CD4-positive, alpha-beta T cell treated with Interleukin-4 for 1 hour (primary cell): ENCODE results near the gene ARL17B.
"Not testable (repeated sequence)": the region's sequence is repeated elsewhere in the genome, so short reads cannot be mapped to it uniquely, and the experiment has no call there.

Experiments used
- DNase-seq, 2 donors: peaks; one replicate each; pipeline ENCODE4 v3.0.0-alpha.2; 2020 to 2022

Gene ARL17B

GRCh38 chr17:46244949-46245768, 116.4 kb downstream of the ARL17B start:
- not testable (repeated sequence) for DNase-seq

DNA sequence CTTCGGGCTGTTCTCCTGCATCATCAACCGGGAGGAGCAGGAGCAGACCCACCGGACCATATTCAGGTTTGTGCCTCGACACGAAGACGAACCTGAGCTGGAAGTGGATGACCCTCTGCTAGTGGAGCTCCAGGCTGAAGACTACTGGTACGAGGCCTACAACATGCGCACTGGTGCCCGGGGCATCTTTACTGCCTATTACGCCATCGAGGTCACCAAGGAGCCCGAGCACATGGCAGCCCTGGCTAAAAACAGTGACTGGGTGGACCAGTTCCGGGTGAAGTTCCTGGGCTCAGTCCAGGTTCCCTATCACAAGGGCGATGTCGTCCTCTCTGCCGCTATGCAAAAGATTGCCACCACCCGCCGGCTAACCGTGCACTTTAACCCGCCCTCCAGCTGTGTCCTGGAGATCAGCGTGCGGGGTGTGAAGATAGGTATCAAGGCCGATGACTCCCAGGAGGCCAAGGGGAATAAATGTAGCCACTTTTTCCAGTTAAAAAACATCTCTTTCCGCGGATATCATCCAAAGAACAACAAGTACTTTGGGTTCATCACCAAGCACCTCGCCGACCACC, 117.1 kb downstream of the ARL17B start:
- not testable (repeated sequence) for DNase-seq

- DNase-seq: not testable (repeated sequence)
These were observed 117.6 kb downstream of the ARL17B start for GRCh38 chr17:46243928-46244327.

DNA sequence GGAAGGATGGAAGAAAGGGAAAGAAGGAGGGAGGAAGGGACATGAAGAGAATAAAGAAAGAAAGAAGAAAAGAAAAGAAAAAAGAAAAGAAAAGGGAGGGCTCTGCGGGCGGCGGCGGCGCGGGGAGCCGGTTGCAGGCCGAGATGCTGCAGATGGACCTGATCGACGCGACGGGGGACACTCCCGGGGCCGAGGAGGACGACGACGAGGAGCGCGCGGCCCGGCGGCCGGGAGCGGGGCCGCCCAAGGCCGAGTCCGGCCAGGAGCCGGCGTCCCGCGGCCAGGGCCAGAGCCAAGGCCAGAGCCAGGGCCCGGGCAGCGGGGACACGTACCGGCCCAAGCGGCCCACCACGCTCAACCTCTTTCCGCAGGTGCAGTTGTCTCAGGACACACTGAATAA, 118.1 kb downstream of the ARL17B start:
- DNase-seq: not testable (repeated sequence)

GRCh38 chr17:46231359-46231758, 130.2 kb downstream of the ARL17B start:
- DNase-seq: not testable (repeated sequence)

GRCh38 chr17:46225274-46225794, 136.2 kb downstream of the ARL17B start:
- peak; percentile 97 to 98 for DNase-seq

- not testable (repeated sequence) for DNase-seq
These were observed 136.7 kb downstream of the ARL17B start for GRCh38 chr17:46224864-46225263.
